Measurements from ENCODE around the gene WDFY3. TPM values are rescaled to one million over a fixed set of nuclear protein-coding genes. Genes with fewer than 3 reads are reported as not detected.

Gene WDFY3
- total and polyA plus RNA-seq, 2 experiments from 2014 or later = 8.0 to 89.0 TPM

GRCh38 chr4:84825701-84826341 lies 140.7 kb downstream of the WDFY3 start:
- H3K4me3 ChIP-seq = no peak overlapping the region
- no peaks in the 10 kb centered on the region for H3K79me2 ChIP-seq (replicated peaks; ENCODE audit: insufficient read depth)
- no peak for DNase-seq (ENCODE audit: low spot score)
- Mint-ChIP-seq H3K27me3 (ENCODE audit: insufficient read depth, low read depth, poor library complexity) (no peaks in the 10 kb centered on the region), H3K4me1 (no peaks in the 10 kb centered on the region), H3K9me3 (no peaks in the 10 kb centered on the region), H3K27ac (no peak overlapping the region), H3K36me3 (ENCODE audit: low read depth) (peaks cover 15% of the 10 kb centered on the region; the same call in 2 of the 3 replicates), H3K4me3 (no peak overlapping the region)
- peaks cover 3% of the 10 kb centered on the region; the same call in 1 of the 2 replicates for H3K36me3 ChIP-seq (ENCODE audit: insufficient read depth)
- no peak for TF ChIP-seq EZH2phosphoT487 (IDR thresholded peaks at IDR 0.05; ENCODE audit: unreplicated experiment)
- TF ChIP-seq CTCF (conservative IDR thresholded peaks at IDR 0.05; ENCODE audit: low read depth in 2 of 2) = no peak
- no peak for TF ChIP-seq EZH2 (IDR thresholded peaks at IDR 0.05; ENCODE audit: low read depth, unreplicated experiment)
- no peak for TF ChIP-seq STAT1 (IDR thresholded peaks at IDR 0.05; ENCODE audit: unreplicated experiment)
- no peak for TF ChIP-seq ZNF462 (CRISPR knock-in tag; IDR thresholded peaks at IDR 0.05)
- no peak for TF ChIP-seq CREB1 (CRISPR knock-in tag; IDR thresholded peaks at IDR 0.05; ENCODE audit: low read depth)
- no peak for TF ChIP-seq ETS1 (IDR thresholded peaks at IDR 0.05)
- no peak for TF ChIP-seq NANOG (IDR thresholded peaks at IDR 0.05; ENCODE audit: borderline replicate concordance)
- TF ChIP-seq JUNB (IDR thresholded peaks at IDR 0.05; ENCODE audit: unreplicated experiment) = no peak
- no peak for TF ChIP-seq POLR2AphosphoS5 (IDR thresholded peaks at IDR 0.05; ENCODE audit: low read depth)
- no peak for TF ChIP-seq ZNF331 (CRISPR knock-in tag; IDR thresholded peaks at IDR 0.05; ENCODE audit: low read depth)
- H3K27ac ChIP-seq (ENCODE audit: low read depth) = no peak overlapping the region
- H3F3A ChIP-seq (replicated peaks; ENCODE audit: low read depth) = no peaks in the 10 kb centered on the region
- H3K4me2 ChIP-seq = no peak overlapping the region
- no peak overlapping the region for H2AFZ ChIP-seq
- no peaks in the 10 kb centered on the region for H3K4me1 ChIP-seq (ENCODE audit: insufficient read depth)
- no peak for ATAC-seq
- no peaks in the 10 kb centered on the region for H3K9me2 ChIP-seq (ENCODE audit: insufficient read depth)
- no peaks in the 10 kb centered on the region; the same call in 1 of the 2 replicates for H4K20me1 ChIP-seq (replicated peaks; ENCODE audit: insufficient read depth)
- no peaks in the 10 kb centered on the region for H3K27me3 ChIP-seq (ENCODE audit: insufficient read depth)
